GM19397 (cell line): ENCODE data around the gene CNR1.
A peak's percentile ranks its signal among the peaks of the same experiment; 100 is the strongest.
"Not testable (repeated sequence)": the region's sequence is repeated elsewhere in the genome, so short reads cannot be mapped to it uniquely, and the experiment has no call there.

Source experiments
- ATAC-seq: cut with Tn5 transposase; IDR thresholded peaks from one replicate; pipeline ENCODE4 v1.9.1; 2021; ENCODE audit warnings: mild to moderate bottlenecking, moderate library complexity; ENCODE audit not compliant: unreplicated experiment

Gene CNR1

DNA sequence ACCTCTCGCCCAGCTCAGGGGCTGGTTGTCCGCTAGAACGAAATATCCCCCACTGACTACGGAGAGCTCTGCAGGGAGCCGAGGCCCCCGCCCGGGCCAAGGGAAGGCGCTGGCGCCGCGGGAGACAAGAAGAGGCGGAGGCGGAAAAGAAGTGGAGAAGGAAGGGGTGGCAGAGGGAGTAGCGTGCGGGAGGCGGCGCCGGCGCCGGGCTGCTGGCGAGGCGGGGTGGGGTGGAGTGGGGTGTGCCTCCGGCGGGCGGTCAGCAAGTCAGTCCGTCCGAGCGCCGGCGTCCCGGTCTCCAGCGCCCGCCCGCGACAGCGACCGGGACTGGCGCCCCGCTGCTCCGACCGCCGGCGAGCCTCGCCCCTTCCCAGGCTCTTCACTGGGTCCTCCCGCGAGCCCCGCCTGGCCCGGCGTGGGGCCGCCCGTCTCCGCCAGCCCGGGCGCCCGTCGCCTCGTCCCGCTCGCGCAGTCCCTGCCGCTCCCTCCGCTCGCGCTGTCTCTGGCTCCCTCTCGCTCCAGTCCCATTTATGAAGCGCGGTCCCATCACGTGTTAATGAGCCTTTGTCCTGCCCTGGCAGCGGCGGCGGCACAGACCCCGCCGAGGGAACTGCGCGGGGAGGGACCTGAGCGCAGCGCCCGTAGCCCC lies at the start of gene CNR1:
CNR1 (minus strand) TSS at position 504 of the 649 bp plus-strand sequence. CDS start 21,073 bp downstream, outside the sequence.
- ATAC-seq: peak; percentile 60

GRCh38 chr6:88211446-88211845 lies 45.3 kb upstream of the CNR1 start:
- no peak for ATAC-seq

GRCh38 chr6:88209301-88209700 lies 43.2 kb upstream of the CNR1 start:
- ATAC-seq: no peak

GRCh38 chr6:88208726-88209125 lies 42.6 kb upstream of the CNR1 start:
- no peak for ATAC-seq

DNA sequence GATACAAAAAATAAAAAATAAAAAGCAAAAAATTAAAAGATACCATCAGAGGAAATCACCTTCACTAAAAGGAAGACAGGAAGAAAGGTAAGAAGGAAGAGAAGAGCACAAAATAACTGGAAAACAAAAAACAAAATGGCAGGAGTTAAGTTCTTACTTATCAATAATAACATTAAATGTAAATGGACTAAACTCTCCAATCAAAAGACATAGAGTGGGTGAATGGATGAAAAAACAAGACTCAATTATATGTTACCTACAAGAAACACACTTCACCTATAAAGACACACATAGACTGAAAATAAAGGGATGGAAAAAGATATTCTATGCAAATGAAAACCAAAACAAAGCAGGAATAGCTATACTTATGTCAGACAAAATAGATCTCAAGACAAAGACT lies 35.6 kb upstream of the CNR1 start:
- ATAC-seq: not testable (repeated sequence)

- no peak for ATAC-seq
These were observed 18.8 kb upstream of the CNR1 start for GRCh38 chr6:88184921-88185320.

GRCh38 chr6:88183471-88183870 lies 17.3 kb upstream of the CNR1 start:
- ATAC-seq: no peak

- peak; percentile 73 for ATAC-seq
These were observed 13.5 kb upstream of the CNR1 start for GRCh38 chr6:88179692-88180091.

GRCh38 chr6:88177961-88178464 lies 11.9 kb upstream of the CNR1 start:
- ATAC-seq: peak; percentile 49

- ATAC-seq: no peak
These were observed 8.8 kb upstream of the CNR1 start for GRCh38 chr6:88174906-88175305.

- ATAC-seq: no peak
These were observed 5.2 kb upstream of the CNR1 start for GRCh38 chr6:88171312-88171711.

DNA sequence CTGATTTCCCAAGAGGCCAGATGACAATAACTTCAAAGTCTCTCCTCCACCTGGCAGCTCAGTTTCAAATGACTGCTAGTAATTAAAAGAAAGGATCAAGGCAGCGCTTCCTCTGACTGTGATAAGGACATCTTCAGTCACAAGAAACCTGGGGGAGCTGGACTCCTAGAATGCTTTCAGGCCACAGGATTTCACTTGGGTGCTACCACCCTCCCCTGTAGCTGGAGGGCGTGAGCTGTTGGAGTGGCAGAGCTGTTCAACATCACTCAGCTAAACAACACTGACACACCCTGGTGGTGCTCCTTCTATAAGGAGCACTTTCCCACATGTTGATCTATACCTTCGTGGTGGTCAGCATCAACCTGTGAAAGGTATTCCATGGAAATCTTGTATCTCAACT lies 2.2 kb upstream of the CNR1 start:
- no peak for ATAC-seq

DNA sequence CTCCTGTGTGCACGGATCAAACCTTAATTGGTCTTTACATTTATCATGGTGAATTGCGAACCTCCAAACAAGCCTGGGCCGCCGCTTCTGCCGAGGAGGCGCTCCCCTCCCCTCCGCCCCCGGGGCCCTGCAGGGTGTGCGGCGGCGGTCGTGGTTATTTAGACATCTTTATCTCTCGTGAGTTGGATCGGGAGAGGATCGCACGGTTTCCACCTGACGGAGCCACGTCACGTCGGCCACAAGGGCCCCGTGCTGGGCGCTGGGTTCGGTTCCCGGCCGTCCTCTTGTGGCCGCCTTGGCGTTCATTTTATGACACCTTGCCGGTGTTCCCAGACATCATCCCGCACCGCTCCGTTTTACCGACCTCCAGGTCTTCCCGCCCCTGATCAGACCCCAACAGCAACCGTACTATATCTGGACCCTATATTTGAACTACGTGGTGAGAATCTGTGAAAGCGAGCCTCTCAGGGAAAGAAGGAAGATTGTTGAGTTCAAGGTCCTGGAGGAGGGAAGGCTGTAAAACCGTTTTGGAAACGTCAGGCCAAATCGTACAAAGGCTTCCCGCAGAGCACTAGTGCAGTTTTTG lies 1.3 kb upstream of the CNR1 start:
- peak; percentile 16 for ATAC-seq

DNA sequence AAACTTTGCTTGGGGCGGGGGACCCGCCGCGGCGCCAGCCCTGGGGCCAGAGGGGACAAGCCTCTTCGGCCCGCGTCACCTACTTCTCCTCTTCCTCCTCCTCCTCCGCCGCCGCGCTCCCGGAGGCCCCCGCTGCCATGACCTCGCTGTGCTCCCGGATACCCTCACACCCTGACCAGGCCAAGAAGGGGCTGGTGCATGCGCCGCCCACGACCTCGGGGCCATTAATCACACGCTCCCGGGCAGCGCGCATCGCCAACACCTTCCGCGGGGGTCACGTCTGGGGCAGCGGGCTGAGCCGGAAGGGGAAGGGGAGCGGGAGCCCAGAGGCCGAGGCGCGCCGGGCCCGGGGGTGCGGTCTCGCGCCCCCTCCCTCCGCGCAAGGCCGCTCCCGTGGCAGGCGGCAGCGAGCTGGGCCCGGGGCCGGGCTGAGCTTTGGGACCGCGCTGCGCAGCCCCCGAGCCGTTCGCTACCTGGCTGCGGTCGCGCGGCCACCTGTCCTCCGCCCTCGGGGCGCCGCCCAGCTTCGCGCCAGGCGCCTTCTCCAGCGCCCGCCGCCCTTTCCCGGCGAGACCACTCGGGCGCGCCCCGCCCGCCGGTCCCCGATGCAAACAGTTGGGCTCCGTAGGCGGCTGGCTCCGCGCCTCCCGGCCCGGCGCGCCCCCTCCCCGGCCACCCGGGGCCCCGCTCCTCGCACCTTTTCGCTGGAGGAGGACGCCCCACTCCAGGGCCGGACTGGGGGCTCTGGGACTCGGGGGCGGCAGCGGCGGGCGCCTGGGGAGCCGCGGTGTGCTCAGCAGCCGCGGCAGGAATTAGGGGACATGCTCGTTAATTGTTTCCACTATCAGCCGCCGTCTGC lies 575 bp upstream of the CNR1 start:
- ATAC-seq: peak; percentile 39

DNA sequence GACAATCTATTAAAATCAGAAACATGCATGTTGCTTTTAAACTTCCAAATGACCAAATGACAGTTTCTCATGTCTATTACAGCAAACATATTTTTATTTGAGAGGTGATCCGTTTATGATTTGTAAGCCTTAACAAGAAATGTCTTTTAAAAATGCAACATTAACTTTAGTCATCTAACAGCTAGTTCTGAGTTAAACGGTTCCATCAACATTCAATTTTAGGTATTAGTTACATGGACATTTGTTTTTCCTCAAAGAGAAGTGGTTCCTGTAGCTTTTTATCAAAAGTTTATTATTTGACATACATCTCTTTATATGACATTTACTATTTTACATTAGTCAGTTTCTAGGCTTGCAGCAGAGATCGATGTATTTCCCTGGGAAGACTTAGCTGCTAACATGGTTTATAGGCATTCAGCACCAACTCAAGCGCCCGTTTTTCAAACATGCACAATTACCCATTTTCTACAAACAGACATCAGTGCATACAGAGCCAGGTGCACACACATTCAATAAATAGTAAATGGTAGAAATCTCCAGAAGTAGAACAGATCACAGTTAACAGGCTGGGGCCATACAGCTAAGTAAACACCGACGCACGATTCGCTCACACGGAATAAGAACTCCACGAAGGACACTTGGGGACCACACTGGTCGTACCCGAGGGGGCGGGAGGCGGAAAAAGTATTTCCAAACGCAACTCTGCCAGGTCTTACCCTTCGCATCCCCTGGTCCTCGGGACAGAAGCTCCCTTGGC lies 882 bp downstream of the CNR1 start:
- ATAC-seq: peak; percentile 1

GRCh38 chr6:88164061-88164460 lies 2.1 kb downstream of the CNR1 start:
- no peak for ATAC-seq

- ATAC-seq: no peak
These were observed 2.5 kb downstream of the CNR1 start for GRCh38 chr6:88163616-88164015.

DNA sequence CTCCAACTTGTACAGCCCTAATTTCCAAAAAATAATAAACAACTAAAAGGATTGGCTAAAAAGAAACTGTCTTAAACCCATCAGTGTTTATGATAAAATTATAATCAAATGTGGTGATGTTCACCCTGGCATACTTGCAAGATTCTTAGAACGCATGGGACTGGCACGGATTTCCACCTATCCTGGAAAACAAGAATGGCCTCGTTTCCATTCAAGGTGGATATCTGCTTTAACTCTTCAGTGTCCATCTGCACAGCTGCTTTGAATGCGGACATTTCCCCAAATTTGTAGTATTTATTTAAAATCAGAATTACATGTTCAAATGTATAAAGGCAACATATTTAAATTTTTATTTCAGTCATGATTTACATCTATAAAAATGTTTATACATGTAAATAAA lies 4.2 kb downstream of the CNR1 start:
- ATAC-seq: no peak

- no peak for ATAC-seq
These were observed 9.0 kb downstream of the CNR1 start for GRCh38 chr6:88157106-88157505.

DNA sequence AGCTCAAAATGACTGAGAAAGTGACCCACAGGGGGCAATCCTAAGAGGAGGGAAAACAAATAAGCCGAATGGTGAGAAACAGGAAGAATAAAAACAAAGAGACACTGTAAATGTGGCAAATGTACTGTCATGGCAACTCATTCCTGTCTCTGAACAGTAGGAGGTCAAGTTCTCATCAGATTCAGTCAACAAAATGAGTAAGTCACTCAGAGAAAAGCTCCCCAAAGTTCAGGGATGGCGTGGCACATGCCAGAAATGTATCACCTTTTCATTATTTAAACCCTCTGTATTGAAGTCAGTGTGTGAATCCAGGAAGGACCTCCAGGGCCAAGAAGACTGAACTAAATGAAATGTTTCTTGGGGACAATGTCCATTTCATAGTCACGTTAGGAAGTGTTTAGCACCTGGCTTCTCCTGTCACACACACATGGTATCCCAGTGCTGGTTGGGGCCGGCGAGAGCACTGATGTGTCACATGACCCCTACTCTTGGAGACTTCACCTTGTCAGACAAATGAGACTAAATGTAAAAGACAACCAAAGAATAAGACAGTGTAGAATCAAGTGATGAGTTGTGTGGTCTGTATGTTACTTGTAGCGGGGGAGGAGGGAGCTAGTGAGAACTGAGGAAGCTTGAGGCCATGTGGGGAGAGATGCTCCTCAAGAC lies 20.7 kb downstream of the CNR1 start:
- no peak for ATAC-seq
